HCT116 (cell line): ENCODE data around the gene CST4. TPM values are rescaled to one million over a fixed set of nuclear protein-coding genes. Genes with fewer than 3 reads are reported as not detected.

Experiments used
- ATAC-seq: fragments of 200-7000 bp; cut with Tn5 transposase; 2 replicates; pipeline ENCODE4 v1.9.1; 2020; ENCODE audit warnings: mild to moderate bottlenecking, moderate library complexity
- BruUV-seq: library from RNA; stranded (reverse); fragments of 400-500 nt; replicated peaks from 2 replicates; lab custom pipeline; 2021; lab: Mats Ljungman, UMichigan
- CTCF ChIA-PET: fragments of 300-600 bp; sonication (Branson Sonifier 250); formaldehyde crosslinking; loops from one replicate; lab custom pipeline; 2021; ENCODE audit warnings: antibody characterized with exemption; lab: Charles Lee
- POLR2A ChIA-PET: fragments of 300-600, 350-600 bp; sonication (Branson Sonifier 250); formaldehyde crosslinking; loops from one replicate; lab custom pipeline; 2021; ENCODE audit warnings: antibody characterized with exemption; lab: Charles Lee
- RAD21 ChIA-PET, 2 experiments: fragments of 300-600 bp; sonication (Branson Sonifier 250); formaldehyde crosslinking; loops; one replicate each; lab custom pipeline; 2023; ENCODE audit warnings: low total read pairs in 2 of 2; ENCODE audit not compliant: uncharacterized antibody in 2 of 2, unreplicated experiment in 2 of 2, low non-redundant PET in 1 of 2; lab: Charles Lee
- DNase-seq: peaks from one replicate; pipeline ENCODE4 v3.0.0-alpha.2; 2010; ENCODE audit warnings: low read depth, low spot score
- H2AFZ ChIP-seq: fragments of 200-600 bp; shearing (Covaris generic), sonication (generic); 2 replicates; pipeline ENCODE4 v1.6.1; 2017; ENCODE audit warnings: low read depth, mixed run types, mixed read lengths, antibody characterized with exemption, low read length; ENCODE audit not compliant: poor library complexity, severe bottlenecking
- H3K27ac ChIP-seq: 2 replicates; pipeline ENCODE4 v1.5.1; 2012; ENCODE audit warnings: low read depth, low read length
- H3K27me3 ChIP-seq: fragments of 200-600 bp; sonication (generic); 2 replicates; pipeline ENCODE4 v1.6.1; 2016; ENCODE audit warnings: mixed run types, low read length, mixed read lengths; ENCODE audit not compliant: insufficient read depth
- H3K36me3 ChIP-seq, 2 experiments: fragments of 200-500 bp in 1 of 2; fragments of 200-600 bp in 1 of 2; sonication (Bioruptor generic) in 1 of 2; sonication (generic) in 1 of 2; 2 replicates each; pipeline versions ENCODE4 v1.5.1 to v1.6.1; 2014 to 2016; ENCODE audit warnings: low read length in 2 of 2, inconsistent platforms in 1 of 2, mixed read lengths in 1 of 2, mixed run types in 1 of 2; ENCODE audit not compliant: insufficient read depth in 2 of 2, control insufficient read depth in 1 of 2
- H3K4me1 ChIP-seq, 2 experiments: fragments of 200-600 bp in 1 of 2; sonication (generic) in 1 of 2; 2 replicates each; pipeline versions ENCODE4 v1.5.1 to v1.6.1; 2012 to 2017; ENCODE audit warnings: low read length in 2 of 2, inconsistent platforms in 1 of 2, mild to moderate bottlenecking in 1 of 2, mixed read lengths in 1 of 2, mixed run types in 1 of 2, moderate library complexity in 1 of 2; ENCODE audit not compliant: insufficient read depth in 2 of 2, control insufficient read depth in 1 of 2
- H3K4me2 ChIP-seq: fragments of 200-600 bp; sonication (generic); 2 replicates; pipeline ENCODE4 v1.6.1; 2017; ENCODE audit warnings: mixed run types, low read length, mixed read lengths
- H3K4me3 ChIP-seq, 2 experiments: fragments of 200-600 bp in 1 of 2; sonication (generic) in 1 of 2; replicated peaks in 1 of 2; 2 replicates each; pipeline ENCODE4 v1.5.1; 2011 to 2016; ENCODE audit warnings: low read length in 2 of 2, control low read depth in 1 of 2, low read depth in 1 of 2, mild to moderate bottlenecking in 1 of 2, mixed read lengths in 1 of 2, mixed run types in 1 of 2
- H3K79me2 ChIP-seq: fragments of 200-600 bp; sonication (generic); 2 replicates; pipeline ENCODE4 v1.6.1; 2017; ENCODE audit warnings: mild to moderate bottlenecking, mixed run types, low read length, moderate library complexity, mixed read lengths; ENCODE audit not compliant: insufficient read depth
- H3K9ac ChIP-seq: fragments of 200-600 bp; sonication (generic); 2 replicates; pipeline ENCODE4 v1.6.1; 2016; ENCODE audit warnings: low read length, mixed read lengths
- H3K9me2 ChIP-seq: fragments of 200-600 bp; sonication (generic), shearing (Covaris generic); 2 replicates; pipeline ENCODE4 v1.6.1; 2017; ENCODE audit warnings: mixed run types, mild to moderate bottlenecking, moderate library complexity; ENCODE audit not compliant: insufficient read depth
- H3K9me3 ChIP-seq, 2 experiments: fragments of 200-500 bp in 1 of 2; fragments of 200-600 bp in 1 of 2; sonication (Bioruptor generic) in 1 of 2; sonication (generic) in 1 of 2; 2 replicates each; pipeline ENCODE4 v1.6.1; 2014 to 2017; ENCODE audit warnings: low read length in 2 of 2, mixed read lengths in 2 of 2, inconsistent platforms in 1 of 2, low read depth in 1 of 2, mild to moderate bottlenecking in 1 of 2, mixed run types in 1 of 2, moderate library complexity in 1 of 2; ENCODE audit not compliant: control insufficient read depth in 1 of 2, insufficient read depth in 1 of 2
- H4K20me1 ChIP-seq: fragments of 200-600 bp; sonication (generic), shearing (Covaris generic); 2 replicates; pipeline ENCODE4 v1.6.1; 2017; ENCODE audit warnings: mixed run types, mild to moderate bottlenecking, moderate library complexity; ENCODE audit not compliant: insufficient read depth
- CBX3 ChIP-seq: IDR thresholded peaks from 2 replicates; pipeline ENCODE4 v1.6.1; 2012; ENCODE audit warnings: low read depth
- CEBPB ChIP-seq: IDR thresholded peaks from 2 replicates; pipeline ENCODE4 v1.6.1; 2012; ENCODE audit warnings: low read depth
- EGR1 ChIP-seq: IDR thresholded peaks from 2 replicates; pipeline ENCODE4 v1.6.1; 2012; ENCODE audit warnings: low read depth
- ELF1 ChIP-seq: IDR thresholded peaks from 2 replicates; pipeline ENCODE4 v1.6.1; 2012; ENCODE audit warnings: low read depth, borderline replicate concordance
- EZH2 ChIP-seq: fragments of 200-600 bp; sonication (generic); IDR thresholded peaks from 2 replicates; pipeline ENCODE4 v1.6.1; 2017; ENCODE audit warnings: antibody characterized with exemption, mixed run types
- POLR2A ChIP-seq: IDR thresholded peaks from 2 replicates; pipeline ENCODE4 v1.7.0; 2011; ENCODE audit warnings: borderline replicate concordance; ENCODE audit not compliant: insufficient read depth, insufficient read length; ENCODE audit errors: extremely low read depth
- POLR2AphosphoS5 ChIP-seq: IDR thresholded peaks from 2 replicates; pipeline ENCODE4 v1.6.1; 2011; ENCODE audit warnings: mild to moderate bottlenecking, low read depth, low read length, moderate library complexity
- SIN3A ChIP-seq: IDR thresholded peaks from 2 replicates; pipeline ENCODE4 v1.6.1; 2012; ENCODE audit warnings: low read depth
- SP1 ChIP-seq: IDR thresholded peaks from 2 replicates; pipeline ENCODE4 v1.6.1; 2012; ENCODE audit warnings: low read depth
- SRF ChIP-seq: IDR thresholded peaks from 2 replicates; pipeline ENCODE4 v1.6.1; 2012; ENCODE audit warnings: low read depth
- intact Hi-C: fragments of 100-400 bp; cut with micrococcal nuclease; formaldehyde crosslinking; loops from 2 replicates; pipeline ENCODE4 v1.10.0; 2022
- total RNA-seq: library from RNA; stranded (reverse); gene quantifications from one replicate; pipeline ENCODE4 v1.2.1, GENCODE V29; 2021; ENCODE audit not compliant: unreplicated experiment
- TF ChIP-seq, protein P1 (sequence below): IDR thresholded peaks from 2 replicates; pipeline ENCODE4 v1.6.1; 2012
- TF ChIP-seq, protein P2 (sequence below): IDR thresholded peaks from 2 replicates; pipeline ENCODE4 v1.6.1; 2012
- TF ChIP-seq, protein P3 (sequence below): IDR thresholded peaks from 2 replicates; pipeline ENCODE4 v1.6.1; 2012; ENCODE audit warnings: low read depth
- TF ChIP-seq, protein P4 (sequence below), 3 experiments: fragments of 200-600 bp in 1 of 3; sonication (generic) in 1 of 3; IDR thresholded peaks in 2 of 3; conservative IDR thresholded peaks in 1 of 3; 2 replicates each; pipeline ENCODE4 v1.5.1; 2012 to 2017; ENCODE audit warnings: low read depth in 2 of 3, low read length in 2 of 3, antibody characterized with exemption in 1 of 3, borderline replicate concordance in 1 of 3, control low read depth in 1 of 3, mild to moderate bottlenecking in 1 of 3, mixed read lengths in 1 of 3, mixed run types in 1 of 3, moderate library complexity in 1 of 3; ENCODE audit not compliant: insufficient read depth in 1 of 3

Gene CST4
- total RNA-seq, 1 experiment from 2014 or later, result not detected

DNA sequence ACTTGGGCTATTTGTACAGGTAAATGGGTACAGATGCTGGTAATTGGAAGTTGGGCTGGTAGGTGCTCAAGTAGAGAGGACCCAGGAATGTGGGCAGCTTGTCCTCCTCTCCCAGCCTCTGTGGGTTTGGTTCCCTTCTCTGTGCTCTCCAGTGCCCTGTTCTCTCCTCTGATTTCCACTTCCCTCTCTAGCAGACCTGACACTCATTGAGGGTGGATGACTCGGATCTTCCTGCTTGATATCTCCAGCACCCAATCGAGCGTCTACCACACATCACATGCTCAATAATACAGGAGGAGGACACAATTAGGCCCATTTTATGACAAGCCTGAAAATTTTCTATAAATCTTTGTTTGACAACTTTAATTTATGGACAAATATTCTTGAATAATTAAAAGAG lies 38.2 kb upstream of the CST4 start:
- ATAC-seq, result no peak
- Histone ChIP-seq H3K9me2 (no peaks in the 10 kb centered on the region), H3K4me2 (no peak overlapping the region), H2AFZ (no peak overlapping the region), H3K27ac (no peak overlapping the region), H3K4me1 (no peaks in the 10 kb centered on the region), H3K9me3 (no peaks in the 10 kb centered on the region), H3K36me3 (no peaks in the 10 kb centered on the region), H3K79me2 (no peaks in the 10 kb centered on the region), H3K4me3 (no peak overlapping the region), H3K27me3 (no peaks in the 10 kb centered on the region), H4K20me1 (no peaks in the 10 kb centered on the region), H3K9ac (no peak overlapping the region)
- intact Hi-C loops, result no loop called here
- no peak for DNase-seq
- CTCF ChIA-PET, result no interaction called here
- no peak for TF ChIP-seq CEBPB
- TF ChIP-seq EGR1, result no peak
- TF ChIP-seq ELF1, result no peak
- no peak for TF ChIP-seq SRF
- no peak for TF ChIP-seq SP1
- TF ChIP-seq, protein P1, sequence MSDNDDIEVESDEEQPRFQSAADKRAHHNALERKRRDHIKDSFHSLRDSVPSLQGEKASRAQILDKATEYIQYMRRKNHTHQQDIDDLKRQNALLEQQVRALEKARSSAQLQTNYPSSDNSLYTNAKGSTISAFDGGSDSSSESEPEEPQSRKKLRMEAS, result no peak
- no peak for TF ChIP-seq SIN3A
- BruUV-seq, result no TSS peak
- POLR2A ChIA-PET, result no interaction called here
- RAD21 ChIA-PET, result no interaction called here

DNA sequence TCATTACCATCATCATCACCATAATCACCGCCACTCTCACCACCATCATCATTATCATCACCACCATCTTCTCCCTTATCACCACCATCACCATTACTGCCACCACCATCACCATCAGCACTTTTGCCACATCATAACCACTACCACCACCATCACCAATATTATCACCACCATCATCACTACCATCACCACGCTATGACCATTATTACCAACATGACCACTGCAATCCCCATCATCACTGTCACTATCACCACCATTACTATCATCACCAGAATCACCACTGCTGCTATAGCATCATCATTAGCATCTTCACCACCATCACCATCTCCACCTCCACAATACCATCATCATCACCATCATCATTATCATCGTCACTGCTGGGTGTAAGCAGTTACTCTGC lies 36.3 kb upstream of the CST4 start:
- TF ChIP-seq, protein P2, sequence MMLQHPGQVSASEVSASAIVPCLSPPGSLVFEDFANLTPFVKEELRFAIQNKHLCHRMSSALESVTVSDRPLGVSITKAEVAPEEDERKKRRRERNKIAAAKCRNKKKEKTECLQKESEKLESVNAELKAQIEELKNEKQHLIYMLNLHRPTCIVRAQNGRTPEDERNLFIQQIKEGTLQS, result no peak
- TF ChIP-seq, protein P3, sequence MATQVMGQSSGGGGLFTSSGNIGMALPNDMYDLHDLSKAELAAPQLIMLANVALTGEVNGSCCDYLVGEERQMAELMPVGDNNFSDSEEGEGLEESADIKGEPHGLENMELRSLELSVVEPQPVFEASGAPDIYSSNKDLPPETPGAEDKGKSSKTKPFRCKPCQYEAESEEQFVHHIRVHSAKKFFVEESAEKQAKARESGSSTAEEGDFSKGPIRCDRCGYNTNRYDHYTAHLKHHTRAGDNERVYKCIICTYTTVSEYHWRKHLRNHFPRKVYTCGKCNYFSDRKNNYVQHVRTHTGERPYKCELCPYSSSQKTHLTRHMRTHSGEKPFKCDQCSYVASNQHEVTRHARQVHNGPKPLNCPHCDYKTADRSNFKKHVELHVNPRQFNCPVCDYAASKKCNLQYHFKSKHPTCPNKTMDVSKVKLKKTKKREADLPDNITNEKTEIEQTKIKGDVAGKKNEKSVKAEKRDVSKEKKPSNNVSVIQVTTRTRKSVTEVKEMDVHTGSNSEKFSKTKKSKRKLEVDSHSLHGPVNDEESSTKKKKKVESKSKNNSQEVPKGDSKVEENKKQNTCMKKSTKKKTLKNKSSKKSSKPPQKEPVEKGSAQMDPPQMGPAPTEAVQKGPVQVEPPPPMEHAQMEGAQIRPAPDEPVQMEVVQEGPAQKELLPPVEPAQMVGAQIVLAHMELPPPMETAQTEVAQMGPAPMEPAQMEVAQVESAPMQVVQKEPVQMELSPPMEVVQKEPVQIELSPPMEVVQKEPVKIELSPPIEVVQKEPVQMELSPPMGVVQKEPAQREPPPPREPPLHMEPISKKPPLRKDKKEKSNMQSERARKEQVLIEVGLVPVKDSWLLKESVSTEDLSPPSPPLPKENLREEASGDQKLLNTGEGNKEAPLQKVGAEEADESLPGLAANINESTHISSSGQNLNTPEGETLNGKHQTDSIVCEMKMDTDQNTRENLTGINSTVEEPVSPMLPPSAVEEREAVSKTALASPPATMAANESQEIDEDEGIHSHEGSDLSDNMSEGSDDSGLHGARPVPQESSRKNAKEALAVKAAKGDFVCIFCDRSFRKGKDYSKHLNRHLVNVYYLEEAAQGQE, result no peak
- TF ChIP-seq CBX3 (no peak), POLR2AphosphoS5 (no peak), EZH2 (no peak), POLR2A (no peak)
- TF ChIP-seq, protein P1, result no peak
- TF ChIP-seq, protein P4, sequence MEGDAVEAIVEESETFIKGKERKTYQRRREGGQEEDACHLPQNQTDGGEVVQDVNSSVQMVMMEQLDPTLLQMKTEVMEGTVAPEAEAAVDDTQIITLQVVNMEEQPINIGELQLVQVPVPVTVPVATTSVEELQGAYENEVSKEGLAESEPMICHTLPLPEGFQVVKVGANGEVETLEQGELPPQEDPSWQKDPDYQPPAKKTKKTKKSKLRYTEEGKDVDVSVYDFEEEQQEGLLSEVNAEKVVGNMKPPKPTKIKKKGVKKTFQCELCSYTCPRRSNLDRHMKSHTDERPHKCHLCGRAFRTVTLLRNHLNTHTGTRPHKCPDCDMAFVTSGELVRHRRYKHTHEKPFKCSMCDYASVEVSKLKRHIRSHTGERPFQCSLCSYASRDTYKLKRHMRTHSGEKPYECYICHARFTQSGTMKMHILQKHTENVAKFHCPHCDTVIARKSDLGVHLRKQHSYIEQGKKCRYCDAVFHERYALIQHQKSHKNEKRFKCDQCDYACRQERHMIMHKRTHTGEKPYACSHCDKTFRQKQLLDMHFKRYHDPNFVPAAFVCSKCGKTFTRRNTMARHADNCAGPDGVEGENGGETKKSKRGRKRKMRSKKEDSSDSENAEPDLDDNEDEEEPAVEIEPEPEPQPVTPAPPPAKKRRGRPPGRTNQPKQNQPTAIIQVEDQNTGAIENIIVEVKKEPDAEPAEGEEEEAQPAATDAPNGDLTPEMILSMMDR (IDR thresholded peaks at IDR 0.05 in 2 of 3, conservative IDR thresholded peaks at IDR 0.05 in 1 of 3; ENCODE audit: borderline replicate concordance in 1 of 3, insufficient read depth in 1 of 3, low read depth in 2 of 3, low read length in 2 of 3), result no peak
- ChIA-PET CTCF (no interaction called here), RAD21 (no interaction called here), POLR2A (no interaction called here)
- no peak overlapping the region for H3K9ac ChIP-seq
- DNase-seq (no peak), ATAC-seq (no peak)
- no TSS peak for BruUV-seq
- no peak overlapping the region for H3K4me2 ChIP-seq
- no peaks in the 10 kb centered on the region for H3K4me1 ChIP-seq
- no peaks in the 10 kb centered on the region for H3K79me2 ChIP-seq
- no peak overlapping the region for H2AFZ ChIP-seq
- H3K9me2 ChIP-seq, result no peaks in the 10 kb centered on the region
- no peaks in the 10 kb centered on the region for H3K36me3 ChIP-seq
- H3K27me3 ChIP-seq, result no peaks in the 10 kb centered on the region; the same call in 1 of the 2 replicates
- no peaks in the 10 kb centered on the region for H3K9me3 ChIP-seq
- no peak overlapping the region for H3K27ac ChIP-seq
- H4K20me1 ChIP-seq, result no peaks in the 10 kb centered on the region
- no peak overlapping the region for H3K4me3 ChIP-seq
- intact Hi-C loops, result no loop called here
